ENCODE results near the gene LDB2. TPM values are rescaled to one million over a fixed set of nuclear protein-coding genes. Genes with fewer than 3 reads are reported as not detected.

The LDB2 gene
- total RNA-seq, 4 donors from 2014 or later: 7.0 to 26.4 (median 18.1) TPM

DNA sequence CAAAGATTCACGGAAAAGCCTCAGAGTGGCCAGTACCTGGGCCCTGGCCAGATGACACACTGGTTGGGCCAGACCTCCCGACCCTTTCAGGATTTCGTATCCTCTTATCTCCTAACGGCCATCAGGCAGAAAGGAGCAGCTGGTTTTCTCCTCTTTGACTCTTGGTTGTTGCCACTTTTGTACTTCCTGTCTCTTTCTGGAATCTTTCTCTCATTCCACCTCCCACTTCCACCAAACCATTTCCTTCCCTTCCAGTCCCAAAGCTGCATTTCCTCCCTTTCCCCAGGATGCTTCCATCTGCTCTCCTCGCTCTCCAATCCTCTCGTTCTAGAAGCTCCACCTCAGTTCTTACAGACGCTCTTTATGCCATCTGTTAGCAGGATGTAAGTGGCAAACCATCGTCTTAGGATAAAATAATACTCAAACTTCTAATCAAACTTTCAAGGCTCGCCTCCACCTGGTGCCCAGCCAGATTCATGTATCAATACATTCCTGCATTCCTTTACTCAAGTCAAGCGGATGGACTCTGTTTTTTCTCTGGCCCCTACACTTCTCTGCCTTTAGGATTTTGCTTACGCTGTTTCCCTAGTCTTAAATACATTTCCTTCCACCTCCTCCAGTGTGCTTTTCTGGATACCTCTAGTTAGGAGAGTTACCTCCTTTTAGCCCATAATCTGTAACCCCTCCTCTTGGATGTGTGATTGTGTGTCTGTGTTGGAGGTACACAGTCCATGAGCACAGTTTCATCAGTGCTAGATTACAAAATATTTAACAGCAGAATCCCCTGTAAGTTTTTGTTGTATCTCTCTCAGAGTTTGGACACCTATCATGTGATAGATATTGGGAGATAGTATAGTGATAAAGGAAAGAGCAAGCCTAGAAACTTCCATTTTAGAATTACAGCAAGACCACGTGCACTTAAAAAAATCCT, 70.4 kb downstream of the LDB2 start:
- no peak overlapping the region for H3K4me3 ChIP-seq
- no peaks in the 10 kb centered on the region for H3K9me3 ChIP-seq
- no peak for DNase-seq
- peaks cover 0 to 3% of the 10 kb centered on the region in 2 donors for H3K4me1 ChIP-seq
- intact Hi-C loops (cut with DNase I; ENCODE audit: low total_unique reads): no loop called here
- H3K36me3 ChIP-seq: no peaks in the 10 kb centered on the region
- no peaks in the 10 kb centered on the region for H3K27me3 ChIP-seq
- in situ Hi-C loops (cut with MboI; ENCODE audit: low sequenced_read_pairs in 4 of 4): no loop called here
- peak overlapping the region in 3 of 4 donors; percentile 18 to 46 (median 39) for H3K27ac ChIP-seq
- TF ChIP-seq POLR2A (IDR thresholded peaks at IDR 0.05): no peak
- TF ChIP-seq, protein P1, sequence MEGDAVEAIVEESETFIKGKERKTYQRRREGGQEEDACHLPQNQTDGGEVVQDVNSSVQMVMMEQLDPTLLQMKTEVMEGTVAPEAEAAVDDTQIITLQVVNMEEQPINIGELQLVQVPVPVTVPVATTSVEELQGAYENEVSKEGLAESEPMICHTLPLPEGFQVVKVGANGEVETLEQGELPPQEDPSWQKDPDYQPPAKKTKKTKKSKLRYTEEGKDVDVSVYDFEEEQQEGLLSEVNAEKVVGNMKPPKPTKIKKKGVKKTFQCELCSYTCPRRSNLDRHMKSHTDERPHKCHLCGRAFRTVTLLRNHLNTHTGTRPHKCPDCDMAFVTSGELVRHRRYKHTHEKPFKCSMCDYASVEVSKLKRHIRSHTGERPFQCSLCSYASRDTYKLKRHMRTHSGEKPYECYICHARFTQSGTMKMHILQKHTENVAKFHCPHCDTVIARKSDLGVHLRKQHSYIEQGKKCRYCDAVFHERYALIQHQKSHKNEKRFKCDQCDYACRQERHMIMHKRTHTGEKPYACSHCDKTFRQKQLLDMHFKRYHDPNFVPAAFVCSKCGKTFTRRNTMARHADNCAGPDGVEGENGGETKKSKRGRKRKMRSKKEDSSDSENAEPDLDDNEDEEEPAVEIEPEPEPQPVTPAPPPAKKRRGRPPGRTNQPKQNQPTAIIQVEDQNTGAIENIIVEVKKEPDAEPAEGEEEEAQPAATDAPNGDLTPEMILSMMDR (IDR thresholded peaks at IDR 0.05 in 4 of 5, conservative IDR thresholded peaks at IDR 0.05 in 1 of 5): no peak
- ATAC-seq: no peak

DNA sequence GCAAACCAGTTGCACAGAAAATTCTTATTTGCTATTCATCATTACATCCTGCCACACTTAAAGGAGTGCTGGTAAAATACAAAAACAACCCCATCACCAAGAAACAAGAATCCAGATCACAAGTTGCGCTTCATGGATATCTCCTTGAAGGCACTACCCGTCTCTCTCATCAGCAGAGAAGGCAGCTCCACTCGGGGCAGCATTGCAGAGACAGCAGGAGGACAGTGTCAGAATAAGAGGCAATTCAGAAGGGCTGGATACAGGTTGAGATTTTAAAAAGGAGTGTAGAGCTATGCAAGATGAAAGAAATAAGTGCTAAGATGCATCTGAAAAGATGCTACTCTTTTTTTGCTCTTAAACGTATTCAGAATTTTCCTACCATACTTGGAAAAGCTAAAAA, 71.4 kb downstream of the LDB2 start:
- DNase-seq: no peak
- TF ChIP-seq POLR2A (IDR thresholded peaks at IDR 0.05): no peak
- TF ChIP-seq, protein P1 (IDR thresholded peaks at IDR 0.05 in 4 of 5, conservative IDR thresholded peaks at IDR 0.05 in 1 of 5): no peak
- no peaks in the 10 kb centered on the region for H3K27me3 ChIP-seq
- in situ Hi-C loops (cut with MboI; ENCODE audit: low sequenced_read_pairs in 4 of 4) (no loop called here), intact Hi-C loops (cut with DNase I; ENCODE audit: low total_unique reads) (no loop called here)
- no peak overlapping the region for H3K4me3 ChIP-seq
- H3K27ac ChIP-seq: peak overlapping the region in 2 of 4 donors; percentile 17 to 46
- peaks cover 0 to 3% of the 10 kb centered on the region in 2 donors for H3K4me1 ChIP-seq
- ATAC-seq: no peak
- no peaks in the 10 kb centered on the region for H3K36me3 ChIP-seq
- no peaks in the 10 kb centered on the region for H3K9me3 ChIP-seq

DNA sequence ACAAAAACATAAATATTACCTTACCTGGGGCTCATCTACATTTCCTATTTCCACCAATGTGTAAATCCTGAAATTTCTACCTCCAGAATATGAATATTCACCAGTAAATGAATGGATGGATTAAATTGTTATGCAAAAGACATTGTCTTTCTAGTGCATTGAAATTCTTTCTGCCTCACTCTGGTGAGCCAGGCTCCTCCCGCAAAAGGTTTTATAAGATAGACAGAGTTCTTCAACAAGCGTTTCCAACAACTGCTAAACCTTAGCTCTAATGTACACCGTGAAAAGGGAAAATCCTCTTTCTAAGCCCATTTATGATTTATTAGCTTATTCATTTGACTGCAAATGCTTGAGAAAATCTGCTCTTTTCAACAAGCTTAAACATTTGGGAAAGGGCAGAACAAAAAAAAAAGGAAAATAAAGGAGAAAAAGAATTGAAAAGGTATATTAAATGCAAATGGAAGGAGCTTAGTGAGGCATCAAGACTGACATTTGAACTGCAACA, 72.0 kb downstream of the LDB2 start:
- no peaks in the 10 kb centered on the region for H3K9me3 ChIP-seq
- ATAC-seq: no peak
- peaks cover 0 to 3% of the 10 kb centered on the region in 2 donors for H3K4me1 ChIP-seq
- no peak overlapping the region for H3K4me3 ChIP-seq
- no peak overlapping the region for H3K27ac ChIP-seq
- intact Hi-C loops (cut with DNase I; ENCODE audit: low total_unique reads) (no loop called here), in situ Hi-C loops (cut with MboI; ENCODE audit: low sequenced_read_pairs in 4 of 4) (no loop called here)
- H3K36me3 ChIP-seq: no peaks in the 10 kb centered on the region
- TF ChIP-seq, protein P1 (IDR thresholded peaks at IDR 0.05 in 4 of 5, conservative IDR thresholded peaks at IDR 0.05 in 1 of 5): no peak
- TF ChIP-seq POLR2A (IDR thresholded peaks at IDR 0.05): no peak
- DNase-seq: no peak
- no peaks in the 10 kb centered on the region for H3K27me3 ChIP-seq

DNA sequence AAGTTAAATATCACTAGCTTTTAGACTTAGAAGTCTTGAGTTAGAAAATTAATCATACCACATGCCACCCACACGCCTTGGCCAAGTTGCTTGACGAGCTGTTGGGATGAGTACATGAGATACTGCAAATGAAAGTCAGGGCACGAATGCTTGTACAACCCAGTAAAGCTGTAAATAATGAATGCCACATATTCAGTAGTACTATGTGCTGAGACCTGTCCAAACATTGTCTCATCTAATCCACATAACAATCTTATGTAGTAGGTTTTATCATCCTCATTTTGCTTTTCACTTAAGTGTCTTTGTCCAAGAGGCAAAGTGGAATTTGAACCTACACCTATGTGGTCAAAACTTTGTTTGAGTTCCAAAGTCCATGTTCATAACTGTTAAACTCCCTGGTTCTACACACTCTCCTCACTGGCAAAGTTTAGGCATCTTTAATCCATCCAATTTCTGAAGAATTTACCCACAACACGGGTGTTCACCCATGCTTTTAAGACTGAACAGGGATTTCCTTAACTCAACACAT, 74.1 kb downstream of the LDB2 start:
- TF ChIP-seq, protein P1 (IDR thresholded peaks at IDR 0.05 in 4 of 5, conservative IDR thresholded peaks at IDR 0.05 in 1 of 5): no peak
- TF ChIP-seq POLR2A (IDR thresholded peaks at IDR 0.05): no peak
- intact Hi-C loops (cut with DNase I; ENCODE audit: low total_unique reads) (no loop called here), in situ Hi-C loops (cut with MboI; ENCODE audit: low sequenced_read_pairs in 4 of 4) (no loop called here)
- H3K36me3 ChIP-seq: no peaks in the 10 kb centered on the region
- H3K27me3 ChIP-seq: no peaks in the 10 kb centered on the region
- ATAC-seq: no peak
- H3K27ac ChIP-seq: peak overlapping the region in 1 of 4 donors; percentile 5
- H3K9me3 ChIP-seq: no peaks in the 10 kb centered on the region
- no peak overlapping the region for H3K4me3 ChIP-seq
- H3K4me1 ChIP-seq: peaks cover 0 to 3% of the 10 kb centered on the region in 2 donors
- DNase-seq: no peak
